ENCODE results near the gene MEGF8. TPM values are rescaled to one million over a fixed set of nuclear protein-coding genes. Genes with fewer than 3 reads are reported as not detected.

Gene MEGF8
- total and polyA plus RNA-seq, 2 of the 13 experiments (the other 11 are each of a cell fraction or from before 2014, with no cell fraction given) = 4.0 to 8.8 TPM

DNA sequence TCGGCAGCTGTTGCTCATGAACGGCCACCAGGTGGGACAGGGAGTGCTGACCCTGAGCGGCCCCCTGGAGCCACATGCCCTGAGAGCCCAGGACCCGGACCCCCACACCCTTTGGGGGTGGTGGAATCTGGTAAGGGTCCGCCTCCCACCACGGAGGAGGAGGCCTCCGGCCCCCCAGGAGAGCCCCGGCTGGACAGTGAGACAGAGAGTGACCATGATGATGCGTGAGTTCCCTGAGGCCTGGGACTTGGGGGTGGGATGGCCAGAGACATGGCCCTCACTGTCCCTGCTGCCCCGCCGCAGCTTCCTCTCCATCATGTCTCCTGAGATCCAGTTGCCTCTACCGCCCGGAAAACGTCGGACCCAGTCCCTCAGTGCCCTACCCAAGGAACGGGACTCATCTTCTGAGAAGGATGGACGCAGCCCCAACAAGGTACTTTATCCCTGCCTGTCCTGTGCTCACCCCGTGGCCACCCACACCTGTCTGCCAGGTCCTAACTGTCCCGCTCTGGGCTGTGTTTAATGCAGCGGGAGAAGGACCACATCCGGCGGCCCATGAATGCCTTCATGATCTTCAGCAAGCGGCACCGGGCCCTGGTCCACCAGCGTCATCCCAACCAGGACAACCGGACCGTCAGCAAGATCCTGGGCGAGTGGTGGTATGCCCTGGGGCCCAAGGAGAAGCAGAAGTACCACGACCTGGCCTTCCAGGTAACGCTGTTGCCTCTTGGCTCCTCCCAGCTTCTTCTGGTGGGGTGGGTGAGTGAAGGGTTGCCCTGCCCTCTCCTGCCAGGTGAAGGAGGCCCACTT, 38.2 kb upstream of the MEGF8 start:
- FAIRE-seq (no peak), DNase-seq (ENCODE audit: low spot score) (no peak), ATAC-seq (no peak)
- no peaks in the 10 kb centered on the region for H3K9me3 ChIP-seq (ENCODE audit: low read length)
- H3K4me3 ChIP-seq (replicated peaks in 1 of 3; ENCODE audit: insufficient read depth in 1 of 3, low read depth in 2 of 3, low read length in 3 of 3) = no peak overlapping the region
- H3K27me3 ChIP-seq (ENCODE audit: control insufficient read depth in 1 of 2, insufficient read depth in 2 of 2, low read length in 2 of 2) = no peaks in the 10 kb centered on the region; a peak in 1 of 5 replicates
- in situ Hi-C loops (cut with HindIII; ENCODE audit: extremely low pct_ligation_motif_present, low pct_unique_long_range_greater_than_20kb) = loop anchor here (5.0 kb wide), 1 partner anchor 35 kb away; no protein-coding TSS in a partner anchor
- peaks cover 31% of the 10 kb centered on the region for H3K4me1 ChIP-seq (ENCODE audit: insufficient read depth, low read length)
- peak in 1 of 2 experiments; percentile 95; a peak in 1 of 4 replicates for TF ChIP-seq MAFK (conservative IDR thresholded peaks at IDR 0.05 in 1 of 2, IDR thresholded peaks at IDR 0.05 in 1 of 2; ENCODE audit: low read length in 2 of 2)
- TF ChIP-seq MAFG (CRISPR knock-in tag; IDR thresholded peaks at IDR 0.05) = peak; percentile 43; the same call in 1 of the 2 replicates
- TF ChIP-seq, protein P1, sequence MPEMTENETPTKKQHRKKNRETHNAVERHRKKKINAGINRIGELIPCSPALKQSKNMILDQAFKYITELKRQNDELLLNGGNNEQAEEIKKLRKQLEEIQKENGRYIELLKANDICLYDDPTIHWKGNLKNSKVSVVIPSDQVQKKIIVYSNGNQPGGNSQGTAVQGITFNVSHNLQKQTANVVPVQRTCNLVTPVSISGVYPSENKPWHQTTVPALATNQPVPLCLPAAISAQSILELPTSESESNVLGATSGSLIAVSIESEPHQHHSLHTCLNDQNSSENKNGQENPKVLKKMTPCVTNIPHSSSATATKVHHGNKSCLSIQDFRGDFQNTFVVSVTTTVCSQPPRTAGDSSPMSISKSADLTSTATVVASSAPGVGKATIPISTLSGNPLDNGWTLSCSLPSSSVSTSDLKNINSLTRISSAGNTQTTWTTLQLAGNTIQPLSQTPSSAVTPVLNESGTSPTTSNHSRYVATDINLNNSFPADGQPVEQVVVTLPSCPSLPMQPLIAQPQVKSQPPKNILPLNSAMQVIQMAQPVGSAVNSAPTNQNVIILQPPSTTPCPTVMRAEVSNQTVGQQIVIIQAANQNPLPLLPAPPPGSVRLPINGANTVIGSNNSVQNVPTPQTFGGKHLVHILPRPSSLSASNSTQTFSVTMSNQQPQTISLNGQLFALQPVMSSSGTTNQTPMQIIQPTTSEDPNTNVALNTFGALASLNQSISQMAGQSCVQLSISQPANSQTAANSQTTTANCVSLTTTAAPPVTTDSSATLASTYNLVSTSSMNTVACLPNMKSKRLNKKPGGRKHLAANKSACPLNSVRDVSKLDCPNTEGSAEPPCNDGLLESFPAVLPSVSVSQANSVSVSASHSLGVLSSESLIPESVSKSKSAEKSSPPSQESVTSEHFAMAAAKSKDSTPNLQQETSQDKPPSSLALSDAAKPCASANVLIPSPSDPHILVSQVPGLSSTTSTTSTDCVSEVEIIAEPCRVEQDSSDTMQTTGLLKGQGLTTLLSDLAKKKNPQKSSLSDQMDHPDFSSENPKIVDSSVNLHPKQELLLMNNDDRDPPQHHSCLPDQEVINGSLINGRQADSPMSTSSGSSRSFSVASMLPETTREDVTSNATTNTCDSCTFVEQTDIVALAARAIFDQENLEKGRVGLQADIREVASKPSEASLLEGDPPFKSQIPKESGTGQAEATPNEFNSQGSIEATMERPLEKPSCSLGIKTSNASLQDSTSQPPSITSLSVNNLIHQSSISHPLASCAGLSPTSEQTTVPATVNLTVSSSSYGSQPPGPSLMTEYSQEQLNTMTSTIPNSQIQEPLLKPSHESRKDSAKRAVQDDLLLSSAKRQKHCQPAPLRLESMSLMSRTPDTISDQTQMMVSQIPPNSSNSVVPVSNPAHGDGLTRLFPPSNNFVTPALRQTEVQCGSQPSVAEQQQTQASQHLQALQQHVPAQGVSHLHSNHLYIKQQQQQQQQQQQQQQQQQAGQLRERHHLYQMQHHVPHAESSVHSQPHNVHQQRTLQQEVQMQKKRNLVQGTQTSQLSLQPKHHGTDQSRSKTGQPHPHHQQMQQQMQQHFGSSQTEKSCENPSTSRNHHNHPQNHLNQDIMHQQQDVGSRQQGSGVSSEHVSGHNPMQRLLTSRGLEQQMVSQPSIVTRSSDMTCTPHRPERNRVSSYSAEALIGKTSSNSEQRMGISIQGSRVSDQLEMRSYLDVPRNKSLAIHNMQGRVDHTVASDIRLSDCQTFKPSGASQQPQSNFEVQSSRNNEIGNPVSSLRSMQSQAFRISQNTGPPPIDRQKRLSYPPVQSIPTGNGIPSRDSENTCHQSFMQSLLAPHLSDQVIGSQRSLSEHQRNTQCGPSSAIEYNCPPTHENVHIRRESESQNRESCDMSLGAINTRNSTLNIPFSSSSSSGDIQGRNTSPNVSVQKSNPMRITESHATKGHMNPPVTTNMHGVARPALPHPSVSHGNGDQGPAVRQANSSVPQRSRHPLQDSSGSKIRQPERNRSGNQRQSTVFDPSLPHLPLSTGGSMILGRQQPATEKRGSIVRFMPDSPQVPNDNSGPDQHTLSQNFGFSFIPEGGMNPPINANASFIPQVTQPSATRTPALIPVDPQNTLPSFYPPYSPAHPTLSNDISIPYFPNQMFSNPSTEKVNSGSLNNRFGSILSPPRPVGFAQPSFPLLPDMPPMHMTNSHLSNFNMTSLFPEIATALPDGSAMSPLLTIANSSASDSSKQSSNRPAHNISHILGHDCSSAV (CRISPR knock-in tag; IDR thresholded peaks at IDR 0.05; ENCODE audit: borderline replicate concordance) = no peak
- TF ChIP-seq, protein P2, sequence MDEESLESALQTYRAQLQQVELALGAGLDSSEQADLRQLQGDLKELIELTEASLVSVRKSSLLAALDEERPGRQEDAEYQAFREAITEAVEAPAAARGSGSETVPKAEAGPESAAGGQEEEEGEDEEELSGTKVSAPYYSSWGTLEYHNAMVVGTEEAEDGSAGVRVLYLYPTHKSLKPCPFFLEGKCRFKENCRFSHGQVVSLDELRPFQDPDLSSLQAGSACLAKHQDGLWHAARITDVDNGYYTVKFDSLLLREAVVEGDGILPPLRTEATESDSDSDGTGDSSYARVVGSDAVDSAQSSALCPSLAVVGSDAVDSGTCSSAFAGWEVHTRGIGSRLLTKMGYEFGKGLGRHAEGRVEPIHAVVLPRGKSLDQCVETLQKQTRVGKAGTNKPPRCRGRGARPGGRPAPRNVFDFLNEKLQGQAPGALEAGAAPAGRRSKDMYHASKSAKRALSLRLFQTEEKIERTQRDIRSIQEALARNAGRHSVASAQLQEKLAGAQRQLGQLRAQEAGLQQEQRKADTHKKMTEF (CRISPR knock-in tag; IDR thresholded peaks at IDR 0.05) = no peak
- WGBS (ENCODE audit: low lambda C conversion rate) = over 99% methylated on average over 15 of the region's 30 CpGs
- intact Hi-C loops (cut with micrococcal nuclease; ENCODE audit: unreplicated experiment) = no loop called here
- TSS peak; percentile 10 for BruUV-seq (replicated peaks)
- H3K9ac ChIP-seq (ENCODE audit: insufficient read depth, low read depth, low read length) = no peak overlapping the region
- no peak overlapping the region for H3K27ac ChIP-seq (ENCODE audit: extremely low read length, insufficient read depth, low read length)
- H3K36me3 ChIP-seq (replicated peaks in 1 of 2; ENCODE audit: control insufficient read depth in 1 of 2, insufficient read depth in 2 of 2, low read length in 2 of 2) = peaks cover 25 to 54% of the 10 kb centered on the region in 2 experiments; a peak in 4 of 5 replicates
- ChIA-PET POLR2A (no interaction called here), CTCF (ENCODE audit: low intra/inter-chr PET ratio, low total read pairs) (no interaction called here)
- peaks cover 26% of the 10 kb centered on the region for H3K79me2 ChIP-seq (ENCODE audit: insufficient read depth, low read length)
- H3K4me2 ChIP-seq (ENCODE audit: low read depth, low read length) = no peak overlapping the region
- peaks cover 11% of the 10 kb centered on the region; the same call in 1 of the 2 replicates for H4K20me1 ChIP-seq (ENCODE audit: insufficient read depth, low read length)
- no peak overlapping the region for H2AFZ ChIP-seq (ENCODE audit: low read length)
